Astrocyte of the spinal cord (primary cell): ENCODE data around the gene UNKL.

Source experiments
- DNase-seq: peaks from one replicate; pipeline ENCODE4 v3.0.0; 2011; ENCODE audit warnings: low read depth, low spot score
- H3K4me3 ChIP-seq: 2 replicates; pipeline ENCODE4 v1.5.1; 2011; ENCODE audit warnings: low read depth, mild to moderate bottlenecking, low read length, moderate library complexity
- CTCF ChIP-seq: IDR thresholded peaks from 2 replicates; pipeline ENCODE4 v1.5.1; 2012; ENCODE audit warnings: low read depth, mild to moderate bottlenecking, low read length, inconsistent platforms
- in situ Hi-C: cut with HindIII; loops from 2 replicates; pipeline ENCODE4 v1.10.0; 2017; ENCODE audit warnings: low sequenced_read_pairs

Gene UNKL

DNA sequence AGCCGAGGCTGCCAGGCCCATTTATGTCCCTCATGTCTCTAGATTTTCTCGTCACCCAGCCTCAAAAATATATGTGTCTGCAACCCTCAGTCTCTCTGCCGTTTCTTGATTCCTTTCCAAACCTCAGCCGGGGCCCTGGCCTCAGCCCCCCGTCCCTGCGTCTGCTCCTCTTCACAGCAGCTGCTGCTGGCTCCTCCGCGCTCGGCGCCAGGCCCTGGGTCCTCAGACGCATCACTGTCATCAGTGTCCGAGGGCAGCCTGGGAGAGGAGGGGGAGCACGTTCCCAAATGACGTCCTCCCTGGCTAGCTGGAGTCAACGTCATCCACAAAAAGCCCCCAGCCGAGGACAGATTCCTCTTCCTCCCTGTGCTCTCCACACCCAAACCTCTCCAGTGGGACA, 65.2 kb downstream of the UNKL start:
- H3K4me3 ChIP-seq, result no peak overlapping the region
- TF ChIP-seq CTCF, result no peak
- in situ Hi-C loops, result no loop called here
- DNase-seq, result no peak

- no peak for DNase-seq
- in situ Hi-C loops, result no loop called here
- no peak overlapping the region for H3K4me3 ChIP-seq
- TF ChIP-seq CTCF, result no peak
Measured at GRCh38 chr16:1348926-1349325, 65.6 kb downstream of the UNKL start.

- H3K4me3 ChIP-seq, result no peak overlapping the region
- TF ChIP-seq CTCF, result no peak
- in situ Hi-C loops, result no loop called here
- DNase-seq, result no peak
Measured at GRCh38 chr16:1348441-1348840, 66.1 kb downstream of the UNKL start.

DNA sequence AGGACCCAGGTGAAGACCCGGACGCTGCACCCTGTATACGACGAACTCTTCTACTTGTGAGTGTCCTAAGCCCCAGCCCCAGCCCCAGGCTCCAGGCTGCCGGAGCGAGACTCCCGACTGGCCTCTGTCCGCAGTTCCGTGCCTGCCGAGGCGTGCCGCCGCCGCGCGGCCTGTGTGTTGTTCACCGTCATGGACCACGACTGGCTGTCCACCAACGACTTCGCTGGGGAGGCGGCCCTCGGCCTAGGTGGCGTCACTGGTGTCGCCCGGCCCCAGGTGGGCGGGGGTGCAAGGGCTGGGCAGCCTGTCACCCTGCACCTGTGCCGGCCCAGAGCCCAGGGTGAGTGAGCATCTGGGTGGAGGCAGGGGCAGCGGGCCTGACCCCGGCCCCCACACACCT, 66.5 kb downstream of the UNKL start:
- in situ Hi-C loops, result no loop called here
- TF ChIP-seq CTCF, result no peak
- DNase-seq, result no peak
- no peak overlapping the region for H3K4me3 ChIP-seq

DNA sequence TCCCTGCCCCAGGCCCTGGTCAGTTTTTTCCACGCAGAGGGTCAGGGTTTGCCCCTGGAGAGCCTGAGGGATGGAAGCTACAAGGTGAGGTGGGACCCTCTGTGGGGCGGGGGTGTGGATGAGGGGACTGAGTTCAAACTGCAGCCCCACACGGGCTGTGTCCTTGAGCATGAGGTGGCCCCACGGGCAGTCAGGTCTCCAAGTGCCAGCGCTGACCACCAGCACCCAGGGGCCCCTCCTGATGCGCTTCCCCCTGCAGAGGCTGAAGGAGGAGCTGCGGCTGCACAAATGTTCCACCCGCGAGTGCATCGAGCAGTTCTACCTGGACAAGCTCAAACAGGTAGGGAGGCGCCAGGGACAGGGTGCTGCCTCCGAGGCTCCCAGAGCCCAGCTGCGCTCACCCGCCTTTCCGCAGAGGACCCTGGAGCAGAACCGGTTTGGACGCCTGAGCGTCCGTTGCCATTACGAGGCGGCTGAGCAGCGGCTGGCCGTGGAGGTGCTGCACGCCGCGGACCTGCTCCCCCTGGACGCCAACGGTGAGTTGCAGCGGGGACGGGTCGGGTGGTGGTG, 67.1 kb downstream of the UNKL start:
- in situ Hi-C loops, result no loop called here
- TF ChIP-seq CTCF, result no peak
- no peak for DNase-seq
- H3K4me3 ChIP-seq, result no peak overlapping the region

DNA sequence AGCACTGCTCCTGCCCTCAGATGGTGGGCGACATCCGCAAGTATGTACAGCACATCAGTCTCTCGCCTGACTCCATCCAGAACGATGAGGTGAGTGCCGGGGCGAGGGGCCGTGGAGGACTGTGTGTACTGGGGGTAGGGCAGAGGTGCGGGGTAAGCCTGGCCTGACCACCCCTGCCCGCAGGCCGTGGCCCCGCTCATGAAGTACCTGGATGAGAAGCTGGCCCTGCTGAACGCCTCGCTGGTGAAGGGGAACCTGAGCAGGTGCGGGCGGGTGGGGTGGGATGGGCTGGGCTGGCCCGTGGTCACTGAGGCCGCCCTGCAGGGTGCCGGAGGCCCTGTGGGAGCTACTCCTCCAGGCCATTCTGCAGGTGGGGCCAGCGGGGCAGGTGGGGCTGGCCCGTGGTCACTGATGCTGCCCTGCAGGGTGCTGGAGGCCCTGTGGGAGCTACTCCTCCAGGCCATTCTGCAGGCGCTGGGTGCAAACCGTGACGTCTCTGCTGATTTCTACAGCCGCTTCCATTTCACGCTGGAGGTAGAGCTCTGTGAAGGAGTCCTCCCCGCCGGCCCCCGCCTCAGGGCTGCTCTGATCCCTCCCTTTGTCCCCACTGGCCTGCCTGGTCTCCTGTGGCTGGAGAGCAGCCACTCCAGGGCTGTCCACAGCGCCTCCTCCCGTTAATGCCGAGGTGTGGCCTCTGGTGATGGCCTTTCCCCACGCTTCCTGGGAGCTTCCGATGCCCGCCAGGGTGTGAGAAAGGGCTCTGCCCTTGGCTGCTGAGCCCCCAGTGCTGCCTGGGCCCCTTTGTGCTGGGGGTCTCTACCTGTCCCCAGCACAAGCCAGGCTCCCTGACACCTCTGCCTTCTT, 67.8 kb downstream of the UNKL start:
- H3K4me3 ChIP-seq, result no peak overlapping the region
- no peak for TF ChIP-seq CTCF
- DNase-seq, result no peak
- in situ Hi-C loops, result no loop called here
